Stromal cell of bone marrow (primary cell): ENCODE results near the gene NKAIN4.

Experiments
- DNase-seq: peaks from one replicate; pipeline ENCODE4 v3.0.0-alpha.2; 2012; ENCODE audit warnings: low read depth

NKAIN4 gene

DNA sequence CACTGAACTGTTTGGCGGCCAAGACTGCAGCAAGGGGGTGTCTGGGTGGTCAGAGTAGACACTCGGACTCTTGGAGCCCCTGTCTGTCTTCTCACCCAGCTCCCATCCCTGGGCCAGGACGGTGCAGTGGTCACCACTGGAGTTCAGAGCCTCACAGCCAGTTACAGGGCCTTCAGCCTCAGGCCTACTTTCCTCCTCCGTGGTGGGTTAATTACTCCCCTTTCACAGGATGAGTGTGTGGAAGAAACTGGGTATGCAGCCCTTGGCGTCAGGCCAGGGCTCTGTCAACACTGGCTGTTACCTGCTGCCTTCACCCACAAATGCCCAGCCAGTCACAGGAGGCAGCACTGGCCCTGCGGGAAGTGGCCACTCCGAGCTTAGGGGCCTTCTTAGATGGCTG, 36.6 kb downstream of the NKAIN4 start:
- no peak for DNase-seq

DNA sequence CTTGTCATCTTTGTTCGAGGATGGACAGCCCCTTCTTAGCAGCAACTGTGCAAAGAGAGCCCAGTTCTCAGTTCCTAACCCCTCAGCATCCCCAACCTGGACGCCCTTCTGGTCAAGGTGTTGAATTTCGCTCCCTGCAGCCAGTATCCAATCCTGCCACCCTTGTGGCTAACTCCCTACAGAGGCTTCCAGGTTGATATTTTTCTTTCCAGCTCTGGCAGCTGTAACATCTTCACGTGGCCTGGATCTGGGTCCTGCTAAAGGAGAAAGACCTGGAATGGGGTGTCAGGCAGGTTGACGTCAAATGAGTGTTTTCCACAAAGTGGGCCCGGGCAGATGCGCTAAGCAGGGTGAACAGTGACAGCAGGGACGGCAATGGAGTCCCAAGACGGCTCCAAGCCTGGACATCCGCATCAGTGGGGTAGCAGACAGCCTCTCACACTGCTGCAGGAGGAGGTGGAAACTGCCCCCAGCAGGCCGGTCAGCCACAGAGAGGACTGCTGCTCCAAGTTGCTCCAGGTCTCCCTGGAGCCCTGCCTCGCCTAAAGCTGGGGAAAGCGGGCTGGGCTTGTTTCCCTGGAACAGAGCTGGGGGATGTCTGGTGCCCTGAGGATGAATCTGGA, 37.3 kb downstream of the NKAIN4 start:
- DNase-seq: no peak

DNA sequence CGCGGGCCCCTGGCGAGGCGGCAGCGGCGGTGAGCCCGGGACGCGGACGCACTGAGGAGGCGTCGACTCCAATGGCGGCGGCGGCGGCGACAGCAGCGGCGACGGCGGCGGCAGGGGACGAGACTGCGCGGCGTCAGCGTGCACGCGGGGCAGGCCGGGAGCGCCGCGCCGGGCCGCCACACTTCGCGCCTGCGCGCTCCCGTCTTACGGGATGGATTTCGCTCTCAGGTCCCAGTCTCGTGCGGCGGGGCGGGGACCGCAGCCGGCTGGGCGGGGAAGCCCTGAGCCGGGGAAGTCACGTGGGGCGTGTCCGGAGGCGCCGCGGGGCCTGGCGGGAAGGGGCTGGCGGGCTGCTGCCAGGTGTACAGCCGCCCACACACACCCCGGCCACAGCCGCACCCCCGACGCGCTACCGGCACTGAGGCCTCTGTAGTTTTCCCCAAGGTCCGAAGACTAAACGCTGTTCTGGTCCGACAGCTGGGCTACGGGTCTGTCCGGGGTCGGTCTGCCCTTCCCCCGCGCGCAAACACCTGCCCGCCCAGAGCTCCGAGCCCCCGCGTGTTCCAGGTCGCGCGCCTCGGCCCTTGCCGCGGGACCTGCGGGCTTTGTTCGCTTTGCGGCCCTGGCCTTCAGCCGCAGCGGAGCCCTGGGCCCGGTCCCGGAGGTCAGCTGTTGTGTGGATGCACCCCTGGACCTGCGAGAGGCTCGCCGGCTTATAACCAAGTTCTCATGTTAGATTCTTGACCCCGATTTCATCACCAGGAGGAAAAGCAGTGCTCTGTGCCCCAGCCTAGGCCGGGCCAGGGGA, 38.0 kb downstream of the NKAIN4 start, which contains the start of gene YTHDF1:
YTHDF1 (minus strand) TSS at position 91 of the 808 bp plus-strand sequence. CDS start 239 bp downstream, outside the sequence.
- peak; percentile 88 for DNase-seq

DNA sequence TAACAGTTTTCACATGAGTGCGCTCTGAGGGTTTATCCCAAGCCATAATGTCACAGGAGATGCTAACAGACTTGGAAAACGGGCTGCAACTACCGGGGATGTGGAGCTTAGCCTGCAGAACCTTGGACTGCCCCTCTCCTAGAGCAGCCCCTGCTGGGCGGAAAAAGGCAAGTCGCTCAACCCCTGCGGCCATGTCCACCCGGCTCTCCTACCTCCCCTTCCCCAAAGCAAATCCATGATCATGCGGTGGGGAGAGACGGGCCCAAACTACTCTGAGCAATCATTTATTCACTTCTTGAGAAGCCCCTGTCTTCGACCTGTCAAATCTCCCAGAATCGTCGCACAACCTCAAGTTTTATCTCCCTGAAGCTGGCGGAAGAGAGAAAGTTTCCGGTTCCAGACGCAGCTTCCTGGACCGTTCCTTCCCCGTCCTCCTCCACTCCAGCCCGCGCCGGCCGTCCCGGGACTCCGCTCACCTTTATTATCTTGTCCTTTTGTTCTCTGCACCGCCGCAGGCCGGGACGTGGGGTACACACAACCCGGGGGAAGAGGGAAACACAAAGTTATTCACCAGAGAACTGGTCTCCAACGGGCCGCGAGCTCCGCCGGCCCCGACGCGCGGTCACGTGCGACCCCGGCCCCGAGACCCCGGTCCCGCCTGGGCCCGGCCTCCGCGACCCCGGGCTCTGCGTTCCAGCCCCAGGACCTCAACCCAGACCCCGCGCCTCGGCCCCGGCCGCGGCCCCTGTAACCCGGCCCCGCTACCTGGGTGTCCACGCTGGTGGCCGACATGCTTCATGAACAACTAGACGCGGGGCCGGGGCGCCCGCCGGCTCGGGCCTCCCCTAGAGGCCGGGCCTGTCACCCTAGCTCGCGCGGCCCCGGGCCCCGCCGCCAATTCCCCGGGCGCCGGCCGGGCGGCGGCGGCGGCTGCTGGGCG, 38.9 kb downstream of the NKAIN4 start:
- peak; percentile 26 for DNase-seq

DNA sequence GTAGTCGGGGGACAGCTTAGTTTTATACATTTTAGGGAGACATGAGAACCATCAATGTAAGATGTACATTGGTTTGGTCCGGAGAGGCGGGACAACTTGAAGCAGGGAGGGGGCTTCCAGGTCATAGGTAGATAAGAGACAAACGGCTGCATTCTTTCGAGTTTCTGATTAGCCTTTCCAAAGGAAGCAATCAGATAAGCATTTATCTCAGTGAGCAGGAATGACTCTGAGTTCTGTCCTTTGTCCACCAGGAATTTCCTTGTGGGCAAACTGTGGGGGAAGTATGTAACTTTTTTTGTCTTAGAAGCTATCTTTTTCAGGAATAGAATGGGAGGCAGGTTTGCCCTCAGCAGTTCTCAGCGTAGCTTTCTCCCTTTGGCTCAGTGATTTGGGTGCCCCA, 39.7 kb downstream of the NKAIN4 start:
- no peak for DNase-seq

DNA sequence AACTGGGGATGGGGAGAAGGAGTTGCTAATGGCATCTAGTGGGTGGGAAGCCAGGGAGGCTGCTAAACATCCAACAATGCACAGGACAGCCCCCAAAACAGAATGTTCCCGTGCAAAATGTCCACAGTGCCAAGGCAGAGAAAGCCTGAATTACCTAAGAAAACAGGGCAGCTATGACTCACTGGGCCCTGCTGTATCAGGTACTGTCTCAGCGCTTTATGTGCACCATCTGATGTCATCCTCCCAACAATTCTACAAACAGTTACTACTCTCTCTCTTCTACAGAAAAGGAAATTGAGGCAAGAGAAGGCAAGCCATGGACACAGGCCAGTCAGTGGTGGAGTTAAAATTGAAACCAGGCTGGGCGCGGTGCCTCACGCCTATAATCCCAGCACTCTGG, 41.5 kb downstream of the NKAIN4 start:
- no peak for DNase-seq

DNA sequence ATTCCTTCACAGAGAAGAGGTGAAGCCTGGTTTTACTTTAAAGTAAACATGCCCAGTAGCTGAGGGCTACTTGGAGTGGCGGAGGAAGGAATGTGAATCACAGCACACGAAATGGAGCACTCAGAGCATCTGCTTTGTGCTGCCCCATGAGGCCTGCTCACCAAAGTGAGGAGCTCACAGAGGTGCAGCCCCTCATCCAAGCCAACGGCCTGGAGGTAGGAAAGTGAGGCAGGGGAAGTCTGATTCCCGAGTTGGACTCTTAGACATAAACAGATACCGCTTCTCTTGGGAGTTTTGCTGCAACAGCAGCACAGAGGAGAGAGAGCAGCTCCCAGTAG, 41.9 kb downstream of the NKAIN4 start:
- DNase-seq: no peak

DNA sequence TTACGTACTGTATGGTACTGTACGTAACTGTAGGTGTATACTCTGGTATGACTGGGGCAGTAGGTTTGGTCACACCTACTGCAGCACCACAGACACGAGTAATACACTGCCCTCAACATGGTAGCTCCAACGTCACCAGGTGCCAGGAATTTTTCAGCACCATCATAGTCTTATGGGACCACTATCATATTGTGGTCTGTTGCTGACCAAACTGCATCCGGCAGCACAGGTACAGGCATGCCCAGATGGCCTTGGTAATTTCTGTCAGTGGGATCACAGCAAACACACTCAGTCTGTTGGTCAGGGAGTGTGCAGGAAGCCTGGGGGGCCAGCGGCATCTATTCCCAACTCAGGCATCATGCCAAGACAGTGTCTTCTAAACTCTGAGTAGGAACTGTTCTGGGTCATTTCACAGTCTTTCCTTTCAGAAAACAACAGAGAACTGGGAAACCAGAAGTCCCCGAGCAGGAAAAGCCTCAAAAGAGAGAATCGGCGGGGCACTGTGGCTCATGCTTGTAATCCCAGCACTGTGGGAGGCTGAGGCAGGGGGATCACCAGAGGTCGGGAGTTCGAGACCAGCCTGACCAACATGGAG, 44.2 kb downstream of the NKAIN4 start:
- no peak for DNase-seq

DNA sequence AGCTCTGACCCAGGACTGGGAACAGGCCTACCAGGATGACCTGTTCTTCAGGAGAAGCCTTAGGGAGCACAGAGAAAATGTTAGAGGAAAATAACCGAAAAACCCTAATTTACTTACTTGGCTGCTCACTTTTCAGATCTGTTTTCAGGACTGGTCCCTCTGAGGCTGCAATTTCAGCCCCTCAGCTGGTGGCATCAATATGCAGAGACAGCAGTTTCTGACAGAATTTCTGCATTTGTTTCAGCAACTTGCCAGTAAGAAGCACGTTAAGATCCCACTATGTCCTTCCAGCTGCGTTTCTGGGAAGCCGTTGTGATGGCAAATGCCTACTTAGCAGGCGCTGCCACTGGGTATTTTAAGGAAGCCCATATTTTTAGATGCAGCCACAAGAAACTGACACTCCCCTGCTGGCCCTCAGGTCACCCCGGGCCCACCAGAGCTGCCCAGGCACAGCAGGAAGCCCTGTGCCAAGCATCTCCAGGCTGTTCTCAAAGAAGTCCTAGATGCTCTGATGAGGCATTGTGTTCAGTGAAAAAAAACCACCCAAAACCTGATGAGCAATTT, 45.8 kb downstream of the NKAIN4 start:
- no peak for DNase-seq

DNA sequence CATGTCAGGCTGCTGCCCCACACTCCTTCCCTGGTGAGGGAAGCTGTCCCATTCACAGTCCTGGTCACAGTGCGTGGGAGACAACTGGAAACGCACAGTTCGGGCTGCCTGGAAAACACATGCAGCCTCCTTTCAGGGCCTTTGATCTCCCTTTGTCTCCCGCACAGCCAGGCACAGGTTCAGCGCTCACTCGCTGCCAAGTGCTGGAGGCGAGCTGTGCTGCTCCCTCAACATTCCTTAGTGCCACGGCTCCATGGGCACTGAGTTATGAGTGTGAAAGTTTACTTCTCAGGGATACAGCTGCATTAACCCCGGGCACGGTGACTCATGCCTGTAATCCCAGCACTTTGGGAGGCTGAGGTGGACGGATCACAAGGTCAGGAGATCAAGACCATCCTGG, 47.4 kb downstream of the NKAIN4 start:
- DNase-seq: no peak

DNA sequence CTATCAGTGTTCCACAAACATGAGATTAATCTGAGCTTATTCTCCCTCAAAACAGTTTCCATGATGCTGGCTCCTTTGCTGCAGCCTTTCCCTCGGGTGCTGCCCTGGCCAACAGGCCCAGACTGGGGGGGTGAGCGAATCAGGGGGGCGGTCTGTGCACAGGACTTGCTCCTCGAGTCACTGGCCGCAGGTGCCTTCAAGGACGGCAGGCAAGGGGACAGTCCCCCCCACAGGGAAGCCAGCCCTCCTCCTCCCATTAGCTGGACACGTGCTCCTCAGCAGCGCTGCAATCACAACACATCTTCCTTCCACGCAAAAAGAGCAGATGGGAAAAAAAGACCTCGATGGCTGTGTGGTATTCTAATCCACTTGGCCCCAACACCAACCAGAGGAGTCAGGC, 48.4 kb downstream of the NKAIN4 start:
- DNase-seq: no peak

DNA sequence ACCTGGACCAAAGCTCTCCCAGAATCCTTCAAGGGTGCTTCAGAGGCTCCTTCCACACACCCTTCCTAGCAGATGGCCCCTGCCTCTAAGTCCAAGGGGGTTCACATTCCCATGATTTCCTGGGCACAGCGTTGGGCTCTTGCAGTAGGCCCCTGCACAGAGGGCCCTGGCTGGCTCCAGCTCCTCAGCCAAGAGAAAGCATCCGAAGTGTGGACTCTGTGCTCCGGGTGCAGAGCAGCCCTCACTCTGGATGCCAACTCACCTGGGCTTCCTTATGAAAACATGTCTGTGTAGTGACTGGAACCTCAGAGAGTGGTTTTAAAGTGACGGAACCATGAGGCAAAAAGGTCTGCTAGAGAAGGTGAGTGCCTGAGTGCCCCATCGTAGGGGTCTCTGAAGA, 49.9 kb downstream of the NKAIN4 start:
- DNase-seq: no peak

DNA sequence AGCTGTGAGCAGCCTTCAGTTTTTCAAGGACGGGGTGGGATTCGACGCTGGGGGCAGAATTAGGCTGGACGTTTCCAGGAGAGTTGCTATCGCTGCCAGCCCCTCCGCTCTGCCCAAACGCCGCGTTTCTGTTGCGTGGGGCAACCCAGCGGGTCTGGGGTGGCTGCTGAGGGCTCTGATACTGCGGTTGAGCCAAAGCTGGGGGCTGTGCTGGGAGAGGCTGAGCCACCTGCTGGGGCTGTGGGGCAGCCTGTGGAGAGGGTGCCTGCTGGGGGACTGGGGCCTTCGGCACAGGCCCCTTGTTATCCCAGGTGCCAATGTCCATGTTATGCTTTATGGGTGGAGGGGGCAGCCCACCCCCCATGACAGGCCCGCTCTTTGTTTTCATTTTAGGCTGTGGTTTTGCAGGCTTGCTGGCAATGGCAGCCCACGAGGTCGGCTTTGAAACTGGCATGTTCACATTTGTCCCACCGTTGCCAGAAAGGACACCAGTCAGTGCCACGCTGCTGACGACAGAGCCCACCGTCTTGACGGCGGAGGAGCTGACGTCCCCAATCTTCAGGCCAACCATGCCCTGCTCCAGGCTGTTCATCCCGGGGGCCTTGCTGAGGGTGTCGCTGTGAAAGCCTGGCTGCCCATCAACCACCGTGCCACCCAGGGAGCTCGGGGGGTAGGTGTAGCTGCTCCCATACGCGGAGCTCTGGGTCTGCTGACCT, 51.3 kb downstream of the NKAIN4 start:
- no peak for DNase-seq

DNA sequence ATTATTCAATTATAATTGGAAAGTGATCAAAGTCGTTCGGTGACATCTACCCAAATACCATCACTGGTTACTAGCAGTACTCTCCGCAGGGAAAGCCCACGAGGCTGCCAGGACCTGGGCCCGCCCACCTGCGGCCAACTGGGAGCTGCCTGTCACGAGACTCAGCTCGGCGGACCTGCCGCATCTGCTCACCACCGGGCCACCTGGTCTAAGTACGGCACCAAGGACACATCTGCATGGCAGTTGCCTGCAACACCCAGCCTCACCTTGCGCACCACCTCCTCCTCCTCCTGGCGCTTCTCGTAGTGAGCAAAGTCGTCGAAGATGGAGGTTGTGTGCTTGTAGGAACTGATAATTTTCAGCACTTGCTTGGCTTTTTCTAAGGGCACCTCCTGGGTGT, 52.2 kb downstream of the NKAIN4 start:
- DNase-seq: no peak

DNA sequence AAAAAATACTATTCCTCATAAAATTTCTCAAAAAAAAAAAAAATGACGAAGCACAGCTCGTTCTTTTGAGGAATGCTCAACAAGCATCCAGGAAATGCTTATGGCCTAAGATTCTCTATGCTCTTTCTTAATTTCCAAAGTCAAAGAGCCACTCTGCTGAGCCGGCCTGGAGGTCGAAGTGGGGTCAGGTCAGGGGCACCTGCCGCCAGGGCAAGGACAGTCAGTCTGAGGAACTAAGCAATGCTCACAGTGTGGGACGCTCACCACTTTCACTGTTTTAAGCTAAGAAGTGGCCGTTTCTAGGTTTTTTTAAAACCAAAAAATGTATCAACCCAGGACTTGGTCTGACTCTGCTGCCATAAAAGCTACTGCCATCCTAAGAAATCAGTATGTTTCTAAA, 55.7 kb downstream of the NKAIN4 start:
- DNase-seq: no peak

DNA sequence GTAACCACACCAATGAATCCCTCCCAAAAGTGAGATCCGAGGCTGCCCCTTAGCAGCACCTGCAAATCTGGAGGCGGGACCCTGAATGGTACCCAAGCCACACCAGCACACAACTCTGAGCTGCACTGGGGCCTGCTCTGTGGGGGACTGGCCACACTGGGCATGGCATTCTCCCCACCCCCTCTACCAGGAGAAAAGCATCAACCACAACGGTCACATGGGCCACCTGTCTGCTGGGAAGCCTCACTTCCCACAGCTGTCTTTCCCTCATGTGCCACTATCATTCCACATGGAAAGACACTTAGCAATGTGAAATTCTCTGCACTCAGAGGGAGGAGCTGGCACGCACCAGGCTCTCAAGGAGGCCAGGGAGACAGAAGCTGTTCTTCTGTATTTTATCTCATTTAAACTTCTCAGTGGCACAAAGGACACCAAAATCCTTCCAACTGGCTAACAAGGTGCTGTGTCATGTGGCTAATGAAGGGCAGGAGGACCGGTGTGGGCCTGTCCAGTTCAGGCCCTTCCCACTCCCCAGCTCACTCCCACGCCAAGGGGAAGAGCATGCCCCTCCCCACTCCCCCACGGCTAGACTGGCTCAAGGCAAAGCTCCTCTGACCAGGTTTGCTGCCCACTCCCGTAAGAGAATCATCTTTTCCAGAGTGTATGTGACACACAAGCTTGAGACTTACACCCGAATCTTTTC, 57.3 kb downstream of the NKAIN4 start:
- DNase-seq: no peak

DNA sequence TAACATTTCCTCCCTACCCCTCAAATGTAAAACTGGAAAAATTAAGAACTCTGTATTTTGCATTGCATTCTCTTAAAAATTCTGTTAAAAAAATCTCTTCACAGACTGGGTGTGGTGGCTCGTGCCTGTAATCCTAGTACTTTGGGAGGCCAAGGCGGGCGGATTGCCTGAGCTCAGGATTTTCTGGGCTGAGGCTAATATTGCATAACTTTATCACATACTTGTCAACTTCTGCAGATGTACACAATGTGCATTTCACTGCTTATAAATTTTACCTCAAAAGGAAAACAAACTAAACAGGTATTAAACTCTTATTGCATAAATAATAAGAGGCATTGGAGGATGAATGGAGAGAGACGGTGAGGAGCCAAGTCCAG, 59.5 kb downstream of the NKAIN4 start:
- DNase-seq: no peak

DNA sequence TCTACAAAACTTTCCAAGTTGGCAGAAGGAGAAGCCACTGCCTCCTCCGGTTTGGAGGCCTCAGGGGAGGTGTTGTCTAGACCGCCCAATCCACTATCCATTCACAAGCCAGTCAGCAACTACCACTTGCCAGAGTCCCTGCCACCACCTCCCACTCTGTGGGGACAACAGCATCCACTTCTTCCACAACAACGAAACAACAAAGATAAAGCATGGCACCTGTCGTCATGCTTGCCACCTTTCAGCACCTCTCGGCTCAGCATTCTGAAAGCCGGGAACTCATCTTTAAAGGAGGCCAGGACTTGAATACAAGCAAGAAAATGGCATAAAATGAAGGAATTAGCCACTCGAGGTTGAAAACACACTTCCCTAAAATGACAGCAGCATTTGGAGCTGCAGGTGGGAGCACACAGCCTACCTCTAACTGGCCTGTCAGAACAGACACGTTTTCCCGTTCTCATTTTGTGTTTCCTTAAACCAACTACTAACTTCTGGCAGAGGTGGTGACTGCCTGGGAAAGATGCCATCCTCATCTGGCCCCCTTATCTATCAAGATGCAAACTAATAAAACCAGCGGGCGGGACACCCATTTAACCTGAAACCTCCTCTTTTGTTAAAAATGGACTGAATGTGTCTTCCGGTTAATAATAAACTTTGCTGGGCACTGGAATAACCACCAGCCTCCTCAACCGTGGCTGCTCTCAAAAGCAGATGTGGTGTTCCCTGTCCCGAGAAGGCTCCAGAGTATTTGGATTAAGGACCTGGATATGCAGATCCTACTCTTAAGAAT, 60.1 kb downstream of the NKAIN4 start:
- no peak for DNase-seq

DNA sequence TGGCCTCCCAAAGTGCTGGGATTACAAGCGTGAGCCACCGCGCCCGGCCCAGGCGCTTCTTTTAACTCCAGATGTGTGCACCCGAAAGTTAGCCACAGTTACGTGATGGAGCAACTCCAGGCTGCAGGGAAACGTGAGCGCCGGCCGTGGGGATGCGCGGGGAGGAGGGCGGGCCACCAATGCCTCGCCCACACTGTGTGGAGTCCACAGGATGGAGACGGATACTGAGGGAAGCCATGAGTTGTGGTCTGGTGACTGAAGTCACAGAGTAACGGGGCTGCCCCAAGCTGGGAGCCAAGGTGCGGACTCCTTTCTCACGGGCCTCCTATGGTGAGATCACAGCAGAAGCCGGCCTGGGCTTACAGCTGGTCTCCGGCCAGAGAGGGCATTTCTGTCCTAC, 61.5 kb downstream of the NKAIN4 start:
- no peak for DNase-seq

DNA sequence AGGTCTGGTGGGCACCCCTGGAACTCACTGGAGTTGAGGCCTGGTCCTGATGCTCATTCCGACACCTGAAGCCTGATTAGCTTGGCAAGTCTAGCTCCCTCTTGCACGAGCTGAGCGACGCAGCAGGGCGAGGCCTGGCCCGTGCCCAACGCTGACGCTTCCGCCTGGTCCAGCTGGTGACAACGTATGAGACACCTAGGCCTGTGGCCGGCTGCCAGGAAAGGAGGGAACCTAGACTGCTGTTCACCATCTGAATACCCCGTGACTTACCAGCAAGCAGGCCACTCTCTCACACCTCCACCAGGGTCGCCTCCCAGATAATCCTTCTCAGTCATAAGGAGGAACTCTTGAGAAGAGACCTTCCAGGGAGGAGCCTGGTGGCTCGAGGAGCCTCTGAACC, 62.9 kb downstream of the NKAIN4 start:
- no peak for DNase-seq
